ENCODE data around the gene KL.

The KL gene

GRCh38 chr13:33016414-33017322, at the start of gene KL:
TSS of gene KL (plus strand) at chr13:33016423. CDS start at chr13:33016441, 18 bp downstream.
- DNase-seq (ENCODE audit: low read depth), result no peak

- no peak for DNase-seq (ENCODE audit: low read depth)
Measured at GRCh38 chr13:32967584-32968182, 48.5 kb upstream of the KL start.

GRCh38 chr13:32968316-32968715, 47.9 kb upstream of the KL start:
- no peak for DNase-seq (ENCODE audit: low read depth)

- no peak for DNase-seq (ENCODE audit: low read depth)
Measured at GRCh38 chr13:32968793-32969192, 47.4 kb upstream of the KL start.

- no peak for DNase-seq (ENCODE audit: low read depth)
Measured at GRCh38 chr13:32969516-32969941, 46.7 kb upstream of the KL start.

GRCh38 chr13:32976056-32976805, 40.0 kb upstream of the KL start:
- no peak for DNase-seq (ENCODE audit: low read depth)

GRCh38 chr13:32976912-32977311, 39.3 kb upstream of the KL start:
- DNase-seq (ENCODE audit: low read depth), result no peak

- no peak for DNase-seq (ENCODE audit: low read depth)
Measured at GRCh38 chr13:32977321-32977720, 38.9 kb upstream of the KL start.

GRCh38 chr13:32978278-32978677, 37.9 kb upstream of the KL start:
- DNase-seq (ENCODE audit: low read depth), result no peak

DNA sequence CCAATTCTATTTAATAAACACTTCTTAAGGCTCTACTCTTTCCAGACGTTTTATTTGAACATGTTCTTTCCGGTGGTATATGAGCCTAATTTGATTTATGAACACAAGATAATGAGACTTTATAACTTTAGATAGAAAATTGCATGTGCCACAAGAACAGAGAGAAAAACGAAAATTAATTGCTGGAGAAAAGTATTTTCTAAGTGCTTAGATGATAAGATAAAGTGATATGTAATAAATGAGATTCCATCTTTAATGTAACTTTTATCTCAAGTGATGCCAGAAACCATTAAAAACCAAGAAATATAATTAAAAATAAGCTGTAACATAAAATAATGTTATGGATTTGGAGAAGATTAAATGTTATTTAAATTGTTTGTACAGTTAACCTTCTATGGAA, 33.2 kb upstream of the KL start:
- DNase-seq (ENCODE audit: low read depth), result no peak

- DNase-seq (ENCODE audit: low read depth), result no peak
Measured at GRCh38 chr13:32984857-32985626, 31.2 kb upstream of the KL start.

DNA sequence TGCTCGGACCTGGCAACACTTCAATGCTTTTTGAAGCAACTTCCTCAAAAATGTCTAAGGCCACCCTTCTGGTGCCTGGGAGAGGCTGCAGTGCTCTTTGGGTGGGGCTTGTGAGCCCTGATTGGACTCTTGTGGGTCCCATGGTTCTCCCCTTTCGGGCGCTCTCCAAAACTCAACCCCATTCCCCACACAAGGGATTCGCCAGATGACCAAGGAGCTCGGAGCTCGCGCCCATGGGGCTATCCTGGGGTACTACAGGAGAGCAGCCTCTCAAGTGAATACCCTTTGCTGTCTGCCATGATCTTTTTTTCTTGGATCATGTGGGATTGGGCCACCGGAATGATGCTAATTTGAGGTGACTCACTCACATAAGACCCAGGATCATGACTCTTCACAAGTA, 29.7 kb upstream of the KL start:
- no peak for DNase-seq (ENCODE audit: low read depth)

GRCh38 chr13:32987462-32987861, 28.8 kb upstream of the KL start:
- DNase-seq (ENCODE audit: low read depth), result no peak

GRCh38 chr13:32988608-32989289, 27.5 kb upstream of the KL start:
- no peak for DNase-seq (ENCODE audit: low read depth)

DNA sequence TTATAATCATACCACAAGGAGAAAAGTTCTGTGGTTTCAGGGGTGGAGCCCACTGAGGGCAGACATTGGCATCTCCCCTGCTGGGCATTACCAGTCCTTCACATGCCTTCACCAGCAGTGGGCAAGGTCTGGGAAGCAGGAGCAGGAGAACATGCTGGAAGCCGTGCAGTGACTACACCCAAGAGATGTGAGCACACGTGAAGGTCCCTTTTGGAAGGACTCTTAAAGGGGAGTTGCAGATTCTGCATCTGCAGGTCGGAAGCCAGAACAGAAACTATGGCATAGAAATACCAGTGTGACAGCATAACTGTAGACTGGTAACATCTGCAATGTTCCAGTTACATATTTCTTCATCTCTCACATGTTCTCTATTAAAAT, 26.9 kb upstream of the KL start:
- DNase-seq (ENCODE audit: low read depth), result no peak

GRCh38 chr13:32989942-32990341, 26.3 kb upstream of the KL start:
- no peak for DNase-seq (ENCODE audit: low read depth)

DNA sequence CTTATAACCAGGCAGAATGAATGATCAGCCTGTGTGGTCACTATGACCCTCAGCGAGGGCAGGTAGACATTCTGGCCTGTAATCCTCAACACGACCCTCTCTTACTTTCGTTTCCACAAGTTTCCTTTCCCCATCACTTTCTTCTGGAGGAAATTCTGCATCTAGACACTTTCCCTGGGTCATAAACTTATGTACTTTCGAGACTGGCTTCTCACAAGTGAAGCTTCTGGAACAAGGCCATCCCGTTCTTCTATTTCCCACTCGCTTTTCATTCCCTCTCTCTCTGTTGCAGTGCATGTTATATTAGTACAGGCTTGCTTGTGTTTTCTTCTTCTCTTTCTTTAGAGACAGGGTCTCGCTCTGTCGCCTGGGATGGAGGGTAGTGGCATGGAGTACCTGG, 23.1 kb upstream of the KL start:
- DNase-seq (ENCODE audit: low read depth), result no peak

GRCh38 chr13:32997399-32997798, 18.8 kb upstream of the KL start:
- DNase-seq (ENCODE audit: low read depth), result no peak

DNA sequence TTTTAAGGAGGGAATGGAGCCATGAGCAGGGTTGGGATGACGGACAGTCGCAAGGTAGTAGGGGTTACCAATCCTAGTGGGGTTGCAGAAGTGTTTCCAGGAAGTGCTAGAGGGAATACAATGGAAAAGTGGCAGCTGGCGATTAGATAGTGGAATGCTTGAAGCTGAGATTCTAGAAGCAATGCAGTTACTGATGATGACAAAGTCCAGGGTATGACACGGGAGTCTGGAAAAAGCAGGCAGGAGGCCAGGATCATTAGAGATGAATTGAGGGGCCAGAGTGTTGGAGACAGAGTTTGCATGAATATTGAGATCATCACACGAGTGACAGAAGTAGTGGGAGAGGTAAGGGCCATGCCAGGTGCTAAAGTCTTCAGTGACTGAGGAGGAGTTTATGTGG, 17.3 kb upstream of the KL start:
- DNase-seq (ENCODE audit: low read depth), result no peak

DNA sequence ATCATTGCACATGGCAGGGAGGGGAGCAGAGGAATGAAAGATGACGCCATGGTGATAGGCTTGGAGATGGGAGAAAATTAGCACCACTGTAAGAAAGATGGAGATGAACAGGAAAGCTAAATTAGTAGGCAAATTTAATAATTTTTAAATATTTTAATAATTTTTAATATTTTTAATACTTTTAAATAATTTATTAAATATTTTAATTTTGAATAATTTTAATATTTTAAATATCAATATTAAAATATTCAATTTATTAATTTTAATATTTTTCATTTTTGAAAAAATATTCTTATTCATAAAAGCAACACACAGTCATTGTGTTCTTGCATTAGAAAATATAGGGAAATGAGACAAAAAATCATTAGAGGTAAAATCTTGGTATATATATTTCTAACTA, 15.9 kb upstream of the KL start:
- DNase-seq (ENCODE audit: low read depth), result no peak

GRCh38 chr13:33003458-33004019, 12.7 kb upstream of the KL start:
- DNase-seq (ENCODE audit: low read depth), result no peak

Data from stimulated activated CD8-positive, alpha-beta memory T cell treated with anti-CD3 and anti-CD28 coated beads, Interleukin-12 subunit alpha, Interleukin-12 subunit beta, amount 100 ng/mL, for 4 hours (primary cell).